HEK293 (cell line): ENCODE data around the gene ACTL6A.

Source experiments
- CTCF ChIA-PET: fragments of 350-600 bp; formaldehyde crosslinking; extraction: SDS; loops from one replicate; lab custom pipeline; 2021; ENCODE audit warnings: antibody characterized with exemption; lab: Yijun Ruan, JAX
- POLR2A ChIA-PET: fragments of 300-600 bp; formaldehyde crosslinking; extraction: SDS; loops from one replicate; lab custom pipeline; 2020; ENCODE audit warnings: antibody characterized with exemption, inconsistent platforms; lab: Yijun Ruan, JAX
- H3K27ac ChIP-seq: fragments of 200-500 bp; sonication (Bioruptor generic); 2 replicates; pipeline ENCODE4 v1.5.1; 2014; ENCODE audit warnings: low read depth, low read length, control low read depth, inconsistent platforms; ENCODE audit errors: extremely low read depth
- H3K36me3 ChIP-seq, 2 experiments: fragments of 200-500 bp in 1 of 2; sonication (Bioruptor generic) in 1 of 2; 1 replicate in 1 of 2; 2 replicates in 1 of 2; pipeline ENCODE4 v1.5.1; 2014 to 2017; ENCODE audit warnings: inconsistent platforms in 2 of 2, low read length in 2 of 2; ENCODE audit not compliant: control insufficient read depth in 2 of 2, insufficient read depth in 1 of 2
- H3K4me1 ChIP-seq: fragments of 200-500 bp; sonication (Bioruptor generic); 2 replicates; pipeline ENCODE4 v1.5.1; 2014; ENCODE audit warnings: mild to moderate bottlenecking, low read length, inconsistent platforms; ENCODE audit not compliant: control insufficient read depth, insufficient read depth
- H3K4me3 ChIP-seq: 2 replicates; pipeline ENCODE4 v1.5.1; 2011; ENCODE audit warnings: low read depth, mild to moderate bottlenecking, control low read depth, low read length, moderate library complexity
- H3K9me3 ChIP-seq: fragments of 200-500 bp; sonication (Bioruptor generic); 2 replicates; pipeline ENCODE4 v1.5.1; 2014; ENCODE audit warnings: low read depth, low read length, inconsistent platforms; ENCODE audit not compliant: control insufficient read depth, insufficient read depth
- MYNN ChIP-seq: fragments of 450-650 bp; formaldehyde crosslinking; IDR thresholded peaks from 2 replicates; pipeline ENCODE4 v1.5.1; 2016; ENCODE audit warnings: missing biosample characterization, missing genetic modification characterization, borderline replicate concordance
- PBX3 ChIP-seq: sonication (generic); formaldehyde crosslinking; IDR thresholded peaks from 2 replicates; pipeline ENCODE4 v1.8.1; 2022; ENCODE audit warnings: mild to moderate bottlenecking, moderate library complexity, missing genetic modification reagents
- REPIN1 ChIP-seq: fragments of 450-650 bp; formaldehyde crosslinking; IDR thresholded peaks from 2 replicates; pipeline ENCODE4 v1.5.1; 2017; ENCODE audit warnings: missing biosample characterization, missing genetic modification characterization, low read depth
- ZBTB48 ChIP-seq: fragments of 450-650 bp; formaldehyde crosslinking; IDR thresholded peaks from 2 replicates; pipeline ENCODE4 v1.5.1; 2016; ENCODE audit warnings: missing biosample characterization, missing genetic modification characterization
- ZFP41 ChIP-seq: fragments of 450-650 bp; formaldehyde crosslinking; IDR thresholded peaks from 2 replicates; pipeline ENCODE4 v1.5.1; 2016; ENCODE audit warnings: missing biosample characterization, missing genetic modification characterization, borderline replicate concordance
- ZNF26 ChIP-seq: fragments of 450-650 bp; formaldehyde crosslinking; IDR thresholded peaks from 2 replicates; pipeline ENCODE4 v1.5.1; 2016; ENCODE audit warnings: missing biosample characterization, missing genetic modification characterization
- ZNF311 ChIP-seq: fragments of 450-650 bp; formaldehyde crosslinking; IDR thresholded peaks from 2 replicates; pipeline ENCODE4 v1.5.1; 2017; ENCODE audit warnings: missing biosample characterization, missing genetic modification characterization, borderline replicate concordance
- ZNF354C ChIP-seq: fragments of 450-650 bp; formaldehyde crosslinking; IDR thresholded peaks from 2 replicates; pipeline ENCODE4 v1.5.1; 2016; ENCODE audit warnings: missing biosample characterization, missing genetic modification characterization, low read depth, borderline replicate concordance
- ZNF433 ChIP-seq: fragments of 450-650 bp; formaldehyde crosslinking; IDR thresholded peaks from 2 replicates; pipeline ENCODE4 v1.5.1; 2016; ENCODE audit warnings: missing biosample characterization, missing genetic modification characterization, low read depth
- ZNF488 ChIP-seq: fragments of 450-650 bp; formaldehyde crosslinking; IDR thresholded peaks from 2 replicates; pipeline ENCODE4 v1.5.1; 2016; ENCODE audit warnings: missing biosample characterization, missing genetic modification characterization
- ZNF654 ChIP-seq: fragments of 450-650 bp; formaldehyde crosslinking; IDR thresholded peaks from 2 replicates; pipeline ENCODE4 v1.5.1; 2016; ENCODE audit warnings: low read depth, missing biosample characterization, missing genetic modification characterization
- TF ChIP-seq, protein P1 (sequence below): fragments of 450-650 bp; formaldehyde crosslinking; IDR thresholded peaks from 2 replicates; pipeline ENCODE4 v1.5.1; 2016; ENCODE audit warnings: missing biosample characterization, missing genetic modification characterization, borderline replicate concordance
- TF ChIP-seq, protein P2 (sequence below): fragments of 450-650 bp; formaldehyde crosslinking; IDR thresholded peaks from 2 replicates; pipeline ENCODE4 v1.5.1; 2017; ENCODE audit warnings: missing biosample characterization, missing genetic modification characterization
- TF ChIP-seq, protein P3 (sequence below): fragments of 450-650 bp; formaldehyde crosslinking; IDR thresholded peaks from 2 replicates; pipeline ENCODE4 v1.5.1; 2016; ENCODE audit warnings: missing biosample characterization, missing genetic modification characterization, low read depth
- TF ChIP-seq, protein P4 (sequence below): fragments of 450-650 bp; formaldehyde crosslinking; IDR thresholded peaks from 2 replicates; pipeline ENCODE4 v1.5.1; 2016; ENCODE audit warnings: missing biosample characterization, missing genetic modification characterization
- TF ChIP-seq, protein P5 (sequence below): fragments of 450-650 bp; formaldehyde crosslinking; IDR thresholded peaks from 2 replicates; pipeline ENCODE4 v1.5.0; 2017; ENCODE audit warnings: missing biosample characterization, missing genetic modification characterization, borderline replicate concordance

ACTL6A gene

GRCh38 chr3:179608931-179609720 is 46.4 kb downstream of the ACTL6A start:
- peaks cover 5 to 16% of the 10 kb centered on the region in 2 experiments; a peak in 2 of 3 replicates for H3K36me3 ChIP-seq
- no peak overlapping the region for H3K27ac ChIP-seq
- H3K9me3 ChIP-seq: no peaks in the 10 kb centered on the region
- H3K4me1 ChIP-seq: no peaks in the 10 kb centered on the region
- CTCF ChIA-PET: no interaction called here
- H3K4me3 ChIP-seq: no peak overlapping the region
- POLR2A ChIA-PET: no interaction called here
- TF ChIP-seq, protein P1, sequence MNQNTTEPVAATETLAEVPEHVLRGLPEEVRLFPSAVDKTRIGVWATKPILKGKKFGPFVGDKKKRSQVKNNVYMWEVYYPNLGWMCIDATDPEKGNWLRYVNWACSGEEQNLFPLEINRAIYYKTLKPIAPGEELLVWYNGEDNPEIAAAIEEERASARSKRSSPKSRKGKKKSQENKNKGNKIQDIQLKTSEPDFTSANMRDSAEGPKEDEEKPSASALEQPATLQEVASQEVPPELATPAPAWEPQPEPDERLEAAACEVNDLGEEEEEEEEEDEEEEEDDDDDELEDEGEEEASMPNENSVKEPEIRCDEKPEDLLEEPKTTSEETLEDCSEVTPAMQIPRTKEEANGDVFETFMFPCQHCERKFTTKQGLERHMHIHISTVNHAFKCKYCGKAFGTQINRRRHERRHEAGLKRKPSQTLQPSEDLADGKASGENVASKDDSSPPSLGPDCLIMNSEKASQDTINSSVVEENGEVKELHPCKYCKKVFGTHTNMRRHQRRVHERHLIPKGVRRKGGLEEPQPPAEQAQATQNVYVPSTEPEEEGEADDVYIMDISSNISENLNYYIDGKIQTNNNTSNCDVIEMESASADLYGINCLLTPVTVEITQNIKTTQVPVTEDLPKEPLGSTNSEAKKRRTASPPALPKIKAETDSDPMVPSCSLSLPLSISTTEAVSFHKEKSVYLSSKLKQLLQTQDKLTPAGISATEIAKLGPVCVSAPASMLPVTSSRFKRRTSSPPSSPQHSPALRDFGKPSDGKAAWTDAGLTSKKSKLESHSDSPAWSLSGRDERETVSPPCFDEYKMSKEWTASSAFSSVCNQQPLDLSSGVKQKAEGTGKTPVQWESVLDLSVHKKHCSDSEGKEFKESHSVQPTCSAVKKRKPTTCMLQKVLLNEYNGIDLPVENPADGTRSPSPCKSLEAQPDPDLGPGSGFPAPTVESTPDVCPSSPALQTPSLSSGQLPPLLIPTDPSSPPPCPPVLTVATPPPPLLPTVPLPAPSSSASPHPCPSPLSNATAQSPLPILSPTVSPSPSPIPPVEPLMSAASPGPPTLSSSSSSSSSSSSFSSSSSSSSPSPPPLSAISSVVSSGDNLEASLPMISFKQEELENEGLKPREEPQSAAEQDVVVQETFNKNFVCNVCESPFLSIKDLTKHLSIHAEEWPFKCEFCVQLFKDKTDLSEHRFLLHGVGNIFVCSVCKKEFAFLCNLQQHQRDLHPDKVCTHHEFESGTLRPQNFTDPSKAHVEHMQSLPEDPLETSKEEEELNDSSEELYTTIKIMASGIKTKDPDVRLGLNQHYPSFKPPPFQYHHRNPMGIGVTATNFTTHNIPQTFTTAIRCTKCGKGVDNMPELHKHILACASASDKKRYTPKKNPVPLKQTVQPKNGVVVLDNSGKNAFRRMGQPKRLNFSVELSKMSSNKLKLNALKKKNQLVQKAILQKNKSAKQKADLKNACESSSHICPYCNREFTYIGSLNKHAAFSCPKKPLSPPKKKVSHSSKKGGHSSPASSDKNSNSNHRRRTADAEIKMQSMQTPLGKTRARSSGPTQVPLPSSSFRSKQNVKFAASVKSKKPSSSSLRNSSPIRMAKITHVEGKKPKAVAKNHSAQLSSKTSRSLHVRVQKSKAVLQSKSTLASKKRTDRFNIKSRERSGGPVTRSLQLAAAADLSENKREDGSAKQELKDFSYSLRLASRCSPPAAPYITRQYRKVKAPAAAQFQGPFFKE: no peak
- TF ChIP-seq ZNF354C (tag by site-specific recombination) (no peak), ZNF26 (tag by site-specific recombination) (no peak), ZNF654 (tag by site-specific recombination) (no peak), ZNF488 (tag by site-specific recombination) (no peak), ZNF311 (tag by site-specific recombination) (no peak), MYNN (no peak), ZFP41 (no peak), ZBTB48 (tag by site-specific recombination) (no peak), ZNF433 (tag by site-specific recombination) (no peak), REPIN1 (tag by site-specific recombination) (no peak), PBX3 (CRISPR knock-in tag) (no peak)
- TF ChIP-seq, protein P2, sequence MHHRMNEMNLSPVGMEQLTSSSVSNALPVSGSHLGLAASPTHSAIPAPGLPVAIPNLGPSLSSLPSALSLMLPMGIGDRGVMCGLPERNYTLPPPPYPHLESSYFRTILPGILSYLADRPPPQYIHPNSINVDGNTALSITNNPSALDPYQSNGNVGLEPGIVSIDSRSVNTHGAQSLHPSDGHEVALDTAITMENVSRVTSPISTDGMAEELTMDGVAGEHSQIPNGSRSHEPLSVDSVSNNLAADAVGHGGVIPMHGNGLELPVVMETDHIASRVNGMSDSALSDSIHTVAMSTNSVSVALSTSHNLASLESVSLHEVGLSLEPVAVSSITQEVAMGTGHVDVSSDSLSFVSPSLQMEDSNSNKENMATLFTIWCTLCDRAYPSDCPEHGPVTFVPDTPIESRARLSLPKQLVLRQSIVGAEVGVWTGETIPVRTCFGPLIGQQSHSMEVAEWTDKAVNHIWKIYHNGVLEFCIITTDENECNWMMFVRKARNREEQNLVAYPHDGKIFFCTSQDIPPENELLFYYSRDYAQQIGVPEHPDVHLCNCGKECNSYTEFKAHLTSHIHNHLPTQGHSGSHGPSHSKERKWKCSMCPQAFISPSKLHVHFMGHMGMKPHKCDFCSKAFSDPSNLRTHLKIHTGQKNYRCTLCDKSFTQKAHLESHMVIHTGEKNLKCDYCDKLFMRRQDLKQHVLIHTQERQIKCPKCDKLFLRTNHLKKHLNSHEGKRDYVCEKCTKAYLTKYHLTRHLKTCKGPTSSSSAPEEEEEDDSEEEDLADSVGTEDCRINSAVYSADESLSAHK: no peak
- TF ChIP-seq, protein P3, sequence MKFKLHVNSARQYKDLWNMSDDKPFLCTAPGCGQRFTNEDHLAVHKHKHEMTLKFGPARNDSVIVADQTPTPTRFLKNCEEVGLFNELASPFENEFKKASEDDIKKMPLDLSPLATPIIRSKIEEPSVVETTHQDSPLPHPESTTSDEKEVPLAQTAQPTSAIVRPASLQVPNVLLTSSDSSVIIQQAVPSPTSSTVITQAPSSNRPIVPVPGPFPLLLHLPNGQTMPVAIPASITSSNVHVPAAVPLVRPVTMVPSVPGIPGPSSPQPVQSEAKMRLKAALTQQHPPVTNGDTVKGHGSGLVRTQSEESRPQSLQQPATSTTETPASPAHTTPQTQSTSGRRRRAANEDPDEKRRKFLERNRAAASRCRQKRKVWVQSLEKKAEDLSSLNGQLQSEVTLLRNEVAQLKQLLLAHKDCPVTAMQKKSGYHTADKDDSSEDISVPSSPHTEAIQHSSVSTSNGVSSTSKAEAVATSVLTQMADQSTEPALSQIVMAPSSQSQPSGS: no peak
- TF ChIP-seq, protein P4, sequence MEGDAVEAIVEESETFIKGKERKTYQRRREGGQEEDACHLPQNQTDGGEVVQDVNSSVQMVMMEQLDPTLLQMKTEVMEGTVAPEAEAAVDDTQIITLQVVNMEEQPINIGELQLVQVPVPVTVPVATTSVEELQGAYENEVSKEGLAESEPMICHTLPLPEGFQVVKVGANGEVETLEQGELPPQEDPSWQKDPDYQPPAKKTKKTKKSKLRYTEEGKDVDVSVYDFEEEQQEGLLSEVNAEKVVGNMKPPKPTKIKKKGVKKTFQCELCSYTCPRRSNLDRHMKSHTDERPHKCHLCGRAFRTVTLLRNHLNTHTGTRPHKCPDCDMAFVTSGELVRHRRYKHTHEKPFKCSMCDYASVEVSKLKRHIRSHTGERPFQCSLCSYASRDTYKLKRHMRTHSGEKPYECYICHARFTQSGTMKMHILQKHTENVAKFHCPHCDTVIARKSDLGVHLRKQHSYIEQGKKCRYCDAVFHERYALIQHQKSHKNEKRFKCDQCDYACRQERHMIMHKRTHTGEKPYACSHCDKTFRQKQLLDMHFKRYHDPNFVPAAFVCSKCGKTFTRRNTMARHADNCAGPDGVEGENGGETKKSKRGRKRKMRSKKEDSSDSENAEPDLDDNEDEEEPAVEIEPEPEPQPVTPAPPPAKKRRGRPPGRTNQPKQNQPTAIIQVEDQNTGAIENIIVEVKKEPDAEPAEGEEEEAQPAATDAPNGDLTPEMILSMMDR (tag by site-specific recombination): no peak
- TF ChIP-seq, protein P5, sequence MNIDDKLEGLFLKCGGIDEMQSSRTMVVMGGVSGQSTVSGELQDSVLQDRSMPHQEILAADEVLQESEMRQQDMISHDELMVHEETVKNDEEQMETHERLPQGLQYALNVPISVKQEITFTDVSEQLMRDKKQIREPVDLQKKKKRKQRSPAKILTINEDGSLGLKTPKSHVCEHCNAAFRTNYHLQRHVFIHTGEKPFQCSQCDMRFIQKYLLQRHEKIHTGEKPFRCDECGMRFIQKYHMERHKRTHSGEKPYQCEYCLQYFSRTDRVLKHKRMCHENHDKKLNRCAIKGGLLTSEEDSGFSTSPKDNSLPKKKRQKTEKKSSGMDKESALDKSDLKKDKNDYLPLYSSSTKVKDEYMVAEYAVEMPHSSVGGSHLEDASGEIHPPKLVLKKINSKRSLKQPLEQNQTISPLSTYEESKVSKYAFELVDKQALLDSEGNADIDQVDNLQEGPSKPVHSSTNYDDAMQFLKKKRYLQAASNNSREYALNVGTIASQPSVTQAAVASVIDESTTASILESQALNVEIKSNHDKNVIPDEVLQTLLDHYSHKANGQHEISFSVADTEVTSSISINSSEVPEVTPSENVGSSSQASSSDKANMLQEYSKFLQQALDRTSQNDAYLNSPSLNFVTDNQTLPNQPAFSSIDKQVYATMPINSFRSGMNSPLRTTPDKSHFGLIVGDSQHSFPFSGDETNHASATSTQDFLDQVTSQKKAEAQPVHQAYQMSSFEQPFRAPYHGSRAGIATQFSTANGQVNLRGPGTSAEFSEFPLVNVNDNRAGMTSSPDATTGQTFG: no peak
